DND-41 (cell line): Measurements from ENCODE around the gene CDK7.

Source experiments
- CTCF ChIP-seq: IDR thresholded peaks from 2 replicates; pipeline ENCODE4 v1.5.1; 2012; ENCODE audit warnings: borderline replicate concordance, low read length, moderate library complexity, mild to moderate bottlenecking; ENCODE audit not compliant: poor library complexity, severe bottlenecking; ENCODE audit errors: extremely low read depth
- EZH2 ChIP-seq: IDR thresholded peaks from 3 replicates; pipeline ENCODE4 v1.6.1; 2012; ENCODE audit warnings: borderline replicate concordance, low read depth, mild to moderate bottlenecking, moderate library complexity, low read length, inconsistent platforms; ENCODE audit not compliant: severe bottlenecking

- no peak for TF ChIP-seq EZH2
- no peak for TF ChIP-seq CTCF
Measured at GRCh38 chr5:69270840-69271239, 36.2 kb downstream of the CDK7 start.
